Measurements from ENCODE around the gene EXOC4.
"Not testable (repeated sequence)": the region's sequence is repeated elsewhere in the genome, so short reads cannot be mapped to it uniquely, and the experiment has no call there.

EXOC4 gene

GRCh38 chr7:133978502-133979295 lies 725.8 kb downstream of the EXOC4 start:
- DNase-seq (ENCODE audit: low read depth in 2 of 2) = no peak

- no peak for DNase-seq (ENCODE audit: low read depth in 2 of 2)
These were observed 727.9 kb downstream of the EXOC4 start for GRCh38 chr7:133980804-133981203.

- no peak for DNase-seq (ENCODE audit: low read depth in 2 of 2)
These were observed 731.0 kb downstream of the EXOC4 start for GRCh38 chr7:133983685-133984419.

- DNase-seq (ENCODE audit: low read depth in 2 of 2) = no peak
These were observed 732.4 kb downstream of the EXOC4 start for GRCh38 chr7:133985300-133985699.

- DNase-seq (ENCODE audit: low read depth in 2 of 2) = no peak
These were observed 734.7 kb downstream of the EXOC4 start for GRCh38 chr7:133987582-133987981.

GRCh38 chr7:133993547-133993946 lies 740.7 kb downstream of the EXOC4 start:
- DNase-seq (ENCODE audit: low read depth in 2 of 2) = no peak

GRCh38 chr7:133994100-133994499 lies 741.2 kb downstream of the EXOC4 start:
- DNase-seq (ENCODE audit: low read depth in 2 of 2) = not testable (repeated sequence)

GRCh38 chr7:133997463-133997862 lies 744.6 kb downstream of the EXOC4 start:
- no peak for DNase-seq (ENCODE audit: low read depth in 2 of 2)

GRCh38 chr7:133999178-133999577 lies 746.3 kb downstream of the EXOC4 start:
- DNase-seq (ENCODE audit: low read depth in 2 of 2) = no peak

GRCh38 chr7:134004829-134005505 lies 752.1 kb downstream of the EXOC4 start:
- DNase-seq (ENCODE audit: low read depth in 2 of 2) = no peak

- no peak for DNase-seq (ENCODE audit: low read depth in 2 of 2)
These were observed 756.6 kb downstream of the EXOC4 start for GRCh38 chr7:134009314-134010110.

GRCh38 chr7:134013249-134013648 lies 760.4 kb downstream of the EXOC4 start:
- no peak for DNase-seq (ENCODE audit: low read depth in 2 of 2)

GRCh38 chr7:134014935-134015334 lies 762.1 kb downstream of the EXOC4 start:
- no peak for DNase-seq (ENCODE audit: low read depth in 2 of 2)

GRCh38 chr7:134016223-134016941 lies 763.5 kb downstream of the EXOC4 start:
- peak in 1 of 2 experiments; percentile 3 for DNase-seq (ENCODE audit: low read depth in 2 of 2)

GRCh38 chr7:134016942-134017303 lies 764.0 kb downstream of the EXOC4 start:
- DNase-seq (ENCODE audit: low read depth in 2 of 2) = no peak

GRCh38 chr7:134018306-134018705 lies 765.4 kb downstream of the EXOC4 start:
- no peak for DNase-seq (ENCODE audit: low read depth in 2 of 2)

- DNase-seq (ENCODE audit: low read depth in 2 of 2) = no peak
These were observed 766.4 kb downstream of the EXOC4 start for GRCh38 chr7:134019251-134019650.

GRCh38 chr7:134021836-134022235 lies 769.0 kb downstream of the EXOC4 start:
- no peak for DNase-seq (ENCODE audit: low read depth in 2 of 2)

- no peak for DNase-seq (ENCODE audit: low read depth in 2 of 2)
These were observed 769.5 kb downstream of the EXOC4 start for GRCh38 chr7:134022286-134022911.

- DNase-seq (ENCODE audit: low read depth in 2 of 2) = no peak
These were observed 771.9 kb downstream of the EXOC4 start for GRCh38 chr7:134024739-134025138.

GRCh38 chr7:134028853-134029252 lies 776.0 kb downstream of the EXOC4 start:
- no peak for DNase-seq (ENCODE audit: low read depth in 2 of 2)
